IPS DF 4.7 (cell line): ENCODE results near the gene MAP2K6.

Experiments used
- DNase-seq: peaks from one replicate; pipeline ENCODE4 v3.0.0-alpha.2; 2013; ENCODE audit warnings: low spot score; ENCODE audit errors: extremely low read depth

The MAP2K6 gene

DNA sequence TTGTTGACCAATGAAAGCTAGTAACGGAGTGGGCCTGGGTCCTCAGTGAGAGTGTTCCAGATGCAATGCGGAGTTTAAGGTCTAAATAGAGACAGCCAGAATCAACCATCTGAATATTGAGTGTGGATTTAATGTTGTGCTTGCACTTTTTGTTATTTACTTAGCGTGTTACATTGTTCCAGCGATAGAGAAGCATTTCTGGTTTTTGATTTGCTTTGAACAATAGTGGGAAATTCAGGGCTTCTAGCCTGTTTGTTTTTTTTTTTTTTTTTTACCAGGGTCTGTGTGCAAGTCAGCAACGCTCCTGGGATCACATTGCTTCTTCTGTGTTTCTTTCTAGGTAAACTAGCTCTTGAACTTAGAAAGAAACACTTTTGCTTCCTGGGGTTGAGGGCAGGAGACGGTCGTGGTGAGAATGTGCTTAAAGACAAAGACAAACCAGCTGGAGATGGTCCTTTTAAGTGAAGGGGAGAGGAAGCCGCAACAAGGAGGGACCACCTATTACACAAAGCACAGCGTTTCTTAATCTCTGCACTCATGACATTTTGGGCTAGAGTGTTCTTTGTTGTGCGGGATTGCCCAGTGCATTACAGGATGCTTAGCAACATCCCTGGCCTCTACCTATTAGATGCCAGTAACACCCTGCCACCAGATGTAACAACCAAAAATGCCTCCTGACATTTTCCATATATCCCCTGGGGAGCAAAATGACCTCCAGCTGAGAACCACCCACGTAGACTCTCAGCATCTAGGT lies 119.2 kb downstream of the MAP2K6 start:
- peak; percentile 19 for DNase-seq

DNA sequence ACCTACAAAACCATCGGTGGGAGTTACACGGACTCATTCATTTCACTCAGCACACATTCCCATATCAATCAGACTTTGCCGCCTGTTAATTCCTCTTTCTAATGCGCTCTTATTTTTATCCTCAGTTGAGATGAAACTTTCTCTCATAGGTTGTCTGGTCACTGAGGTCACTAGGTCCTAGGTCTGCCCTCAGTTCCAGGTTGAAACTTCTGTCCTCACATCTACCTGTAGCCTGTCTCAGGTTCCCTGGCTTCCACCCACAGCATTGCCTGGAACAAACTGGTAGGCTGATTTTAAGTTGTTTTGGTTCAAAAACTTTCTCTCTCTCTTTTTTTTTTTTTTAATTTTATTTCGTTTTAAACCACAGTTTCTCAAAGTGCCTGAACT lies 119.7 kb downstream of the MAP2K6 start:
- no peak for DNase-seq

DNA sequence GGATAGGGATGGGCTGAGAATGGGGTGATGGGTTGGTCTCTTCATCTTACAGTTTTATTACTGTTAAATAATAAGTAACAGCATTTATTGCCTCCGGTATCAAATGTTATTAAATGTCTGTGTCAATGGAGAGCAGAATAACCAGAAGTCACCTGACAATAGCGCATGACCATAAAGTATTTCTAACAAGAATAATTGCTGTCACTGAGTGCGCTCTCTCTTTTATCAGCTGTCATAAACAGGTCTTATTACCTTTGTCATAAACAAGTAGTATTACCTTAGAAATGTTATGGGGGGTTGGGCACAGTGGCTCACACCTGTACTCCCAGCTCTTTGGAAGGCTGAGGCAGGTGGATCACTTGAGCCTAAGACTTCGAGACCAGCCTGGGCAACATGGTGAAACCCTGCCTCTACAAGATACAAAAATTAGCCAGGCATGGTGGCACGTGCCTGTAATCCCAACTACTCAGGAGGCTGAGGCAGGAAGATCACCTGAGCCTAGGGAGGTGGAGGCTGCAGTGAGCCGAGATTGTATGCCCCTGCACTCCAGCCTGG lies 120.6 kb downstream of the MAP2K6 start:
- DNase-seq = no peak

DNA sequence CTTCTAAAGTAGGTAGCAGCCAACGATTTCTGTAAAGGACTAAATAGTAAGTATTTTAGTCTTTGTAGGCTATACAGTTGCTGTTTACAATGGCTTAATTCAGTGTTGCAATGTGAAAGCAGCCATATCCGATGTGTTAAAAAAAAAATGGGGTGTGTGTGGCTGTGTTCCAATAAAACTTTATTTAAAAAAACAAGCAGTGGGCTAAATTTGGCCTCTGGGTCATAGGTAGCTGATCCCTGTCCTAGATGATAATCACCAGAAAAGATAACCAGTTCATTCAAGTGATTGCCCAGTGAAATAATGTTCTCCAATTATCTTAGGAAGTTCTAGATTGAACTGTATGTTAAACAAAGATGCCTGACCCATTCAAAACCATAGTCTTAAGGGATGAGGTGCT lies 124.3 kb downstream of the MAP2K6 start:
- DNase-seq = no peak

GRCh38 chr17:69539274-69539673 lies 124.8 kb downstream of the MAP2K6 start:
- no peak for DNase-seq

DNA sequence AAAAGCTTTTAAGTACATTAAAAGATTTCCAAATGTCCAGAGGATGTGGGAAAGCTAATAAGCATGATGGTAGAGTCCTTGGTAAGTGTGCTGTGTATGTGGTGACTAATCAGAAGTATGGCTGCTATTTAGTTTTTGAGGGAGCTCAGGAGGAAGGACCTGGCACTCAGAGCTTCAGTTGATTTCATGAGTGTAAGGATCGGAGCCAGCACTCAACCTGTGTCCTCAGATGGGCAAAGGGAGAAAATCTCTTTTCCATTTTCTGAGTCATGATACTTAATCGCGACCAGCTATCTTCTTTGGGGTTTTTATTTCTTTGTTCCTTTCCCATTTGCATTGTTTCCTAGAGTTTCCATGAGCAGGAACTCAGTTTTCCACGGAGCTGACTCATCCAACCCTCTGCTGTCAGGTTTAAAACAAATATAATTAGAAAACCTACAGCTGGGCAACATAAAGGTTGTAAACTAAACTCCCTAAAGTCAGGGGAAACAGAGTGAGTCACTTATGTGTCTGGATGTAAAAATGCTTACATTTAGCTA lies 125.4 kb downstream of the MAP2K6 start:
- no peak for DNase-seq

- no peak for DNase-seq
These were observed 125.9 kb downstream of the MAP2K6 start for GRCh38 chr17:69540356-69540755.

GRCh38 chr17:69547230-69547629 lies 132.7 kb downstream of the MAP2K6 start:
- DNase-seq = no peak

DNA sequence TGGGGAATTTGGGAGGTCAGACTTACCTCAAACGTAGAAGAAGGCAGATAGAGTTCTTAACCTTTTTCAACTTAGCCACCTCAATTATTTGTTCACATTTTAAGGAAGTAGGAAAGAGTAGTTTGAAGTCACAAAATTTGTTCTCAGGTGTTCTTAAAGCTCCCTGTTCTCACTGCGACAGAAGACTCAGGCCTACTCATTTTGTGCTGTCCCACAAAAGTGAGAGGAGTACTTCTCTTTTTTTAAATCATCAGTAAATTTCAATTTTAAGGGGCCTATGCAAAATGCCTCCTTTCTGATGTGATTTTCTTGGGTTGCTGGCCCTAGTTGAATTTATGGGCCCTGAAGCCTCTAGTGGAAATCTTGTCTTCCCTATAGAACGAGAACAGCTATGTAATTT lies 133.4 kb downstream of the MAP2K6 start:
- no peak for DNase-seq

- no peak for DNase-seq
These were observed 136.9 kb downstream of the MAP2K6 start for GRCh38 chr17:69551212-69552010.

DNA sequence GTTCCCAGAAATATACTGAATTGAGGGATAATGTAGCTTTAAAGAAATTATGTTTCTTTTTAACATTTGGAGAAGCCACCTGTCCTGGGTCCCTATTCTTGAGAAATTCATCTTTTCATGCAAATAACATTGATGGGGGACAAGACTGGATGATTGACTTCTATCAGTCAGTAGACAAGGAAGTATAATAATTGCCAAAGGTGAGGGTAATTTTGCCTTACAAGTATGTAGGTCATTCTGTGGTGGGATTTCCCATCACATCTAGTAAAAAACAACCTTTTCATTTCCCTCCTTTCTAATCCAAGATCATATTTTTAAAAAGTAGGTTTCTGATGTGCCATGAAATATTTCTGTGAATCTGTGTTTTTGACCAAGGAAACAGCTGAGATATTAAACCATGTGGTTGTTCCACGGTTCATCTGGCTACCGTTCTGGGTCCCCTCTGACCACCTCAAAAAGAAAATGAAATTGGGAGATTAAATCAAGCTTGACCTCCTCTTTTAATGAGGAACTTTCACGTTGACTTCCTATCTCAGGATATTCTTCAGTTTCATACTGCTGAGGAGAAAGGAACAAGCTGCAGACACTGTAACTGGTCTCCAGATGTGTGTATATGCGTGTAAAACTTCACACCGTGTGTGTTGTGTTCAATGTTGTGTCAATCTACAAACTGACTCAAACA lies 138.6 kb downstream of the MAP2K6 start:
- DNase-seq = no peak

- no peak for DNase-seq
These were observed 140.6 kb downstream of the MAP2K6 start for GRCh38 chr17:69555056-69555455.

DNA sequence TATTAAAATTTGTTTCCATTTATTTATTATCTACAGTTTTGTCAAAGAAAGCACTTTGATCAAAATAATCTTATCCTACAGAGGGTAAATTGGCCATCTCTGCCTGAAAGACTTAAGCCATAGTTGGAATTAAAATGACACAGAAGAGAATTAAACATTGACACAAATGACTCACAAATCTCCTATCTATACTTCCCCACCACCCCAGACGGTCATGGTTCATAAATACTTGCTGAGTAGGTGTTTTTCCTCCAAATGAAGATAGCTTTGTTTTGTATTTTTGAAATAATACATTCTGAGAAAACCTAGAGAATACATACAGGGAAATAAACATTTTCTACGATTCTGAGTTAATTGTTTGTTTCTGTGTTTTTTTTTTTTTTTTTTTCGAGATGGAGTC lies 142.8 kb downstream of the MAP2K6 start:
- DNase-seq = no peak

DNA sequence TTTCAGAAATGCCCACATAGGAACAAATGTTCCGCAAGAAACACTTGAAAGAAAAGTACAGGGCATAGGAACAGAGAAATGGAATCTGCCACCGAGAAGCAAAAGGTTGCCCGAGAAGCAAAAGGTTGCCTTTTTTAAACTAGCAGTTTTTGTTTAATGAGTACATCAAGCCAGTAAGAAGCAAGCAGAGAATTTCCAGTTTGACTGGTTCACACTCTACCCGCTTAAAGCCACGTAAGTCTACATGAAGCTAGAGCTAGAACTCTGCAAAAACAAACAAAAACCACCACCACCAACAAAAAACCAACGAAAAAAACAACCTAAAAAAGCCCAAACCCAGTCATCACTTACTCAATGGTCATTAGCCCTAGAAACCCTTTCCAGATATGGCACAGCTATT lies 144.3 kb downstream of the MAP2K6 start:
- no peak for DNase-seq

DNA sequence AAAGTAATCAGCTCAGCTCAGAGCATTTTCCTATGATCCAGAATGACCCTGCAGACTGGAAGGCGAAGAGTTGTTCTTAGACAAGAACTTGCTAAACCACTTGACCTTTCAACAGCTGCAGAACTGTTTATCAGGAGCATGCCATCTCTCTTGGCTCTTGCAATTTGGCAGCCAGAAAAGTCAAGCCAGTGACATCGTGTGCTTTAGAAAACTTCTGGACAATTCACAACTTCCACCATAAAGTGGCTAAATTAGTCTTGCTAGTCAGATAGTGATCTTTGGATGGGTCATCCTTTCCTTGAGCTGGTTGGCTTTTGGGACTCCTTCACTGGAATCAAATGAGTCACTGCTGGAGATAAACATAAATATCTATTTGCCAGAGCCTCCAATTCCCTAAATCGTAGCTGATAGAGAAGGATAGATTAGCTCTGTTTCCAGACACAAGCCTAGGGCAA lies 146.5 kb downstream of the MAP2K6 start:
- no peak for DNase-seq

DNA sequence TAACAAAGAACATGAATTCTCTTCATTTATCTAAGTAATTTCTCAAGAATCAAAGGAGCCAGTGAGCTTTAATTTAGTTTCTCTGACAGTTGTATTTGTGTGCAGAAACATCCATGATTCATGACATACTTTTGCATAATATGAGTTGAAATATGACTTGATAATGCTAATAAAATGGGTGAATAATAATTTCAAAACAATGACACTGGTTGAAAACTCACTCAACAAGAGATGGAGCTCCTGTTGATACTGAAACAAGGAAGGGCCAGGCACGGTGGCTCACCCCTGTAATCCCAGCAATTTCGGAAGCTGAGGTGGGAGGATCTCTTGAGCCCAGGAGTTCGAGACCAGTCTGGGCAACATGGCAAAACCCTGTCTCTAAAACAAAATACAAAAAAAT lies 147.0 kb downstream of the MAP2K6 start:
- DNase-seq = no peak

DNA sequence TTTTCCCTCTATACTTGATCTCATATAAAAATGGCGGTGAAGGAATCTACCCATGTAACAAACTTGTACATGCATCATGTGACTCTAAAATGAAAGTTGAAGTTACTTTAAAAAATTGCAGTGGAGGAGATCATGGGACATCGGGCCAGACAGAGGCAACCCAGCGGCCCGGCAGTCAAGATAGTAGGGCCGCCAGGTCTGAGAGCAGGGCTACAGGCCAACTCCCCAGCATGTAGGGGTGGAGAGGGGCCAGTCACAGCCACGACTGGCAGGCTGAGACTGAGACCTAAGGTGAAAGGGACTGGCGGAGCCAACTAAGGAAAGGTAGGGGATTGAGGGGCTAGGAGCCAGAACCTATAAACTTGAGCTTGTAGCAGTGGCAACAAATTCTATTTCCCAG lies 150.9 kb downstream of the MAP2K6 start:
- DNase-seq = no peak

- DNase-seq = no peak
These were observed 152.6 kb downstream of the MAP2K6 start for GRCh38 chr17:69567130-69567529.

GRCh38 chr17:69572747-69573146 lies 158.2 kb downstream of the MAP2K6 start:
- no peak for DNase-seq

DNA sequence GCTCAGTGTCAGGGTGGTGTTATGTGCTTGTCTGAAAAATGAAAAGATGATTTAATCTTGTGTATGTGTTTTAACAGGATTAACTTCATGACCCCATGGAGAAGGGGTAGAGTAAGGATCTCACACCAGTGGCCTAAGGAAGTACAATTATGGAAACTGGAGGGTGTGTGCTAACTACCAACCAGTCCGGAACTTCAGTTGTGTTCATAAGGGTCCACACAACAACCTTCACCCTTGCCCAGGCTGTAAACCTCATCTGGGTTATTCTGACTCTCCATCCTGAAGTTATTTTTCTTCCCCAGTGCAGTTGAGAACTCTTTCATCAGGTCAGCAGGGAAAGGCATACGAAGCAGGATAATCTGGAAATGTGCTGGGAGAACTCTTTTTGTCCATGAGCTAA lies 158.9 kb downstream of the MAP2K6 start:
- DNase-seq = no peak
